Measurements from ENCODE around the gene CWC27.
"Not testable (repeated sequence)": the region's sequence is repeated elsewhere in the genome, so short reads cannot be mapped to it uniquely, and the experiment has no call there.

Gene CWC27

GRCh38 chr5:64923151-64923685 is 154.5 kb downstream of the CWC27 start:
- no peak for DNase-seq (ENCODE audit: low read depth in 2 of 2)

GRCh38 chr5:64925123-64925522 is 156.4 kb downstream of the CWC27 start:
- no peak for DNase-seq (ENCODE audit: low read depth in 2 of 2)

GRCh38 chr5:64929833-64930232 is 161.1 kb downstream of the CWC27 start:
- no peak for DNase-seq (ENCODE audit: low read depth in 2 of 2)

GRCh38 chr5:64930672-64931318 is 162.1 kb downstream of the CWC27 start:
- no peak for DNase-seq (ENCODE audit: low read depth in 2 of 2)

- DNase-seq (ENCODE audit: low read depth in 2 of 2) = not testable (repeated sequence)
These were observed 170.7 kb downstream of the CWC27 start for GRCh38 chr5:64939422-64939771.

- DNase-seq (ENCODE audit: low read depth in 2 of 2) = no peak
These were observed 171.2 kb downstream of the CWC27 start for GRCh38 chr5:64939772-64940510.

- DNase-seq (ENCODE audit: low read depth in 2 of 2) = no peak
These were observed 173.7 kb downstream of the CWC27 start for GRCh38 chr5:64942460-64942859.

- DNase-seq (ENCODE audit: low read depth in 2 of 2) = no peak
These were observed 176.1 kb downstream of the CWC27 start for GRCh38 chr5:64944868-64945267.

GRCh38 chr5:64947031-64947430 is 178.3 kb downstream of the CWC27 start:
- DNase-seq (ENCODE audit: low read depth in 2 of 2) = no peak

GRCh38 chr5:64947801-64948200 is 179.1 kb downstream of the CWC27 start:
- no peak for DNase-seq (ENCODE audit: low read depth in 2 of 2)

GRCh38 chr5:64949331-64949730 is 180.6 kb downstream of the CWC27 start:
- no peak for DNase-seq (ENCODE audit: low read depth in 2 of 2)

GRCh38 chr5:64952951-64953673 is 184.4 kb downstream of the CWC27 start:
- DNase-seq (ENCODE audit: low read depth in 2 of 2) = no peak

GRCh38 chr5:64954518-64954917 is 185.8 kb downstream of the CWC27 start:
- no peak for DNase-seq (ENCODE audit: low read depth in 2 of 2)

GRCh38 chr5:64958757-64959391 is 190.1 kb downstream of the CWC27 start:
- DNase-seq (ENCODE audit: low read depth in 2 of 2) = no peak

GRCh38 chr5:64963278-64963677 is 194.5 kb downstream of the CWC27 start:
- DNase-seq (ENCODE audit: low read depth in 2 of 2) = no peak

GRCh38 chr5:64968591-64969110 is 199.9 kb downstream of the CWC27 start:
- DNase-seq (ENCODE audit: low read depth in 2 of 2) = no peak

- no peak for DNase-seq (ENCODE audit: low read depth in 2 of 2)
These were observed 200.8 kb downstream of the CWC27 start for GRCh38 chr5:64969578-64969977.

GRCh38 chr5:64971513-64971912 is 202.8 kb downstream of the CWC27 start:
- no peak for DNase-seq (ENCODE audit: low read depth in 2 of 2)

GRCh38 chr5:64971990-64972389 is 203.3 kb downstream of the CWC27 start:
- DNase-seq (ENCODE audit: low read depth in 2 of 2) = no peak

GRCh38 chr5:64972591-64972990 is 203.9 kb downstream of the CWC27 start:
- no peak for DNase-seq (ENCODE audit: low read depth in 2 of 2)

- no peak for DNase-seq (ENCODE audit: low read depth in 2 of 2)
These were observed 204.5 kb downstream of the CWC27 start for GRCh38 chr5:64973215-64973614.

- DNase-seq (ENCODE audit: low read depth in 2 of 2) = no peak
These were observed 209.0 kb downstream of the CWC27 start for GRCh38 chr5:64977779-64978178.

All from stimulated activated CD4-positive, alpha-beta T cell treated with anti-CD3 and anti-CD28 coated beads, Interleukin-1b, Interleukin-23, amount 100 ng/mL, for 1 hour (primary cell).